Measurements from ENCODE around the gene FAU. TPM values are rescaled to one million over a fixed set of nuclear protein-coding genes. Genes with fewer than 3 reads are reported as not detected.

The FAU gene
- total and polyA plus RNA-seq, 2 of the 13 experiments (the other 11 are each of a cell fraction or from before 2014, with no cell fraction given): 374 to 869 TPM

- no peak for TF ChIP-seq TRAFD1 (CRISPR knock-in tag; IDR thresholded peaks at IDR 0.05; ENCODE audit: borderline replicate concordance)
- TF ChIP-seq PHB2 (IDR thresholded peaks at IDR 0.05; ENCODE audit: partially characterized antibody): no peak
- 0 out of 2 replicates have a peak, but pooled peaks have one; percentile 11 for TF ChIP-seq CEBPG (CRISPR knock-in tag; IDR thresholded peaks at IDR 0.05)
- peak; percentile 59; the same call in 1 of the 2 replicates for TF ChIP-seq PHF8 (CRISPR knock-in tag; IDR thresholded peaks at IDR 0.05)
- TF ChIP-seq RARA (CRISPR knock-in tag; IDR thresholded peaks at IDR 0.05): 0 out of 2 replicates have a peak, but pooled peaks have one; percentile 12
- TF ChIP-seq ZNF562 (CRISPR knock-in tag; IDR thresholded peaks at IDR 0.05; ENCODE audit: borderline replicate concordance): no peak
- TF ChIP-seq FOXP4 (CRISPR knock-in tag; IDR thresholded peaks at IDR 0.05): peak; percentile 46
- TF ChIP-seq ZNF775 (CRISPR knock-in tag; IDR thresholded peaks at IDR 0.05; ENCODE audit: borderline replicate concordance): no peak; the same call in 1 of the 2 replicates
- TF ChIP-seq SATB2 (CRISPR knock-in tag; IDR thresholded peaks at IDR 0.05): no peak
- TF ChIP-seq TBL1XR1 (IDR thresholded peaks at IDR 0.05; ENCODE audit: borderline replicate concordance, low read length, partially characterized antibody): peak; percentile 17
- TF ChIP-seq HES4 (CRISPR knock-in tag; IDR thresholded peaks at IDR 0.05; ENCODE audit: borderline replicate concordance): 0 out of 2 replicates have a peak, but pooled peaks have one; percentile 38
- peak; percentile 31; the same call in 1 of the 2 replicates for TF ChIP-seq ARID5B (CRISPR knock-in tag; IDR thresholded peaks at IDR 0.05)
- peak; percentile 66; the same call in 1 of the 2 replicates for TF ChIP-seq ZFP90 (CRISPR knock-in tag; IDR thresholded peaks at IDR 0.05; ENCODE audit: borderline replicate concordance)
- no peak for TF ChIP-seq RFXANK (CRISPR knock-in tag; IDR thresholded peaks at IDR 0.05)
- no peak for TF ChIP-seq GTF3A (CRISPR knock-in tag; conservative IDR thresholded peaks at IDR 0.05)
- 0 out of 2 replicates have a peak, but pooled peaks have one; percentile 16 for TF ChIP-seq IRF9 (CRISPR knock-in tag; IDR thresholded peaks at IDR 0.05; ENCODE audit: borderline replicate concordance)
- TF ChIP-seq FIP1L1 (IDR thresholded peaks at IDR 0.05; ENCODE audit: borderline replicate concordance, insufficient read depth, low read depth, low read length): peak; percentile 97
- no peak; the same call in 1 of the 2 replicates for TF ChIP-seq PBX3 (CRISPR knock-in tag; IDR thresholded peaks at IDR 0.05; ENCODE audit: borderline replicate concordance)
These were observed 10.0 kb downstream of the FAU start, which contains the start of gene TM7SF2 (continued) for GRCh38 chr11:65111744-65112545.

Data from HepG2 (cell line).